ENCODE measurements around the gene KRTAP19-7. TPM values are rescaled to one million over a fixed set of nuclear protein-coding genes. Genes with fewer than 3 reads are reported as not detected.

KRTAP19-7 gene
- total and polyA plus RNA-seq, 2 of the 8 experiments (the other 6 are each of a cell fraction or from before 2014, with no cell fraction given) = not detected

DNA sequence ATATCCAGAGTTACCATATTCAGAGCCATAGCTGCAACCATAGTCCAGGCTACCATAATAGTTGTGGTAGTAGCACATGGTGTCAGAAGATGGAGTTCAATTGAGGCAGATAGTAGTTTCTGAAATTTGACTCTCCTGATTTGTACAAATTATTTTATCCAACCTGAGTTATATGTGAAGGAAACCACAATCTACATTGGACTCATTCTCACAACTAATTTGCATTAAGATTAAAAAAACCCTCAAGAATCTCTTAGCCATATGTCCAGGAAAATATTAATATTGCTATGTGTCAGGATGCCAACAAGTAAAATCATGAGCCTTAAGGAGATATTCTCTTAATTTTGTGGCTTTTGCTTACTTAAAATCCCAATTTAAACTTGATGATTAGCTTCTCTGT lies 29.2 kb upstream of the KRTAP19-7 start, which contains the start of gene KRTAP22-2:
Gene KRTAP22-2 (minus strand): TSS at position 101 of the 400 bp plus-strand sequence.
- Histone ChIP-seq H4K8ac (ENCODE audit: extremely low read depth, insufficient read depth, low read length) (no peak within 1 kb of the TSS), H3K9me3 (ENCODE audit: insufficient read depth in 2 of 2, low read depth in 1 of 2, low read length in 1 of 2) (no peaks in the 10 kb centered on the region), H3K27me3 (replicated peaks in 1 of 4; ENCODE audit: control insufficient read depth in 3 of 4, extremely low read depth in 1 of 4, insufficient read depth in 3 of 4, low read length in 3 of 4) (no peaks in the 10 kb centered on the region), H3K4me2 (ENCODE audit: insufficient read depth in 1 of 2, low read depth in 2 of 2, low read length in 2 of 2) (no peak within 1 kb of the TSS), H2BK15ac (ENCODE audit: low read length) (no peak within 1 kb of the TSS), H2BK20ac (ENCODE audit: low read length) (no peak within 1 kb of the TSS), H4K5ac (ENCODE audit: insufficient read length, low read depth, low read length) (no peak within 1 kb of the TSS), H3K18ac (ENCODE audit: extremely low read depth, low read length) (no peak within 1 kb of the TSS), H4K20me1 (replicated peaks in 1 of 2; ENCODE audit: control insufficient read depth in 1 of 2, insufficient read depth in 2 of 2, low read length in 2 of 2) (no peaks in the 10 kb centered on the region), H3K9ac (replicated peaks in 1 of 4; ENCODE audit: extremely low read depth in 1 of 4, low read depth in 3 of 4, low read length in 3 of 4) (no peak within 1 kb of the TSS), H3K4me1 (replicated peaks in 1 of 4; ENCODE audit: control insufficient read depth in 3 of 4, insufficient read depth in 4 of 4, low read length in 3 of 4) (no peaks in the 10 kb centered on the region), H3K23me2 (ENCODE audit: low read depth, low read length) (no peaks in the 10 kb centered on the region), H3K14ac (ENCODE audit: insufficient read length) (no peak within 1 kb of the TSS), H2AFZ (ENCODE audit: low read length) (no peak within 1 kb of the TSS), H3K23ac (ENCODE audit: insufficient read length) (no peak within 1 kb of the TSS), H2BK120ac (replicated peaks; ENCODE audit: low read depth, low read length) (no peak within 1 kb of the TSS), H2BK12ac (ENCODE audit: low read depth, low read length) (no peak within 1 kb of the TSS), H4K91ac (replicated peaks; ENCODE audit: insufficient read length, low read length) (no peak within 1 kb of the TSS), H3K27ac (ENCODE audit: low read depth, low read length) (no peak within 1 kb of the TSS), H3K36me3 (ENCODE audit: control insufficient read depth in 2 of 4, insufficient read depth in 4 of 4, low read length in 3 of 4) (no peaks in the 10 kb centered on the region), H3K4ac (replicated peaks; ENCODE audit: insufficient read length, low read depth, low read length) (no peak within 1 kb of the TSS), H3K79me1 (ENCODE audit: low read depth, low read length) (no peaks in the 10 kb centered on the region), H3K56ac (replicated peaks; ENCODE audit: insufficient read length, low read depth, low read length) (no peak within 1 kb of the TSS), H2AK5ac (ENCODE audit: low read depth, low read length) (no peak within 1 kb of the TSS), H2BK5ac (ENCODE audit: low read depth, low read length) (no peak within 1 kb of the TSS), H3K79me2 (ENCODE audit: control insufficient read depth in 1 of 2, insufficient read depth in 2 of 2, low read length in 2 of 2) (no peaks in the 10 kb centered on the region), H3K4me3 (ENCODE audit: extremely low read depth in 1 of 4, insufficient read depth in 2 of 4, low read depth in 3 of 4, low read length in 4 of 4) (no peak within 1 kb of the TSS)
- ChIA-PET POLR2A (ENCODE audit: partially characterized antibody) (no interaction called here), CTCF (ENCODE audit: partially characterized antibody) (no interaction called here)
- no peak for FAIRE-seq
- DNase-seq (ENCODE audit: low read depth in 1 of 2, low spot score in 2 of 2) = no peak
- TF ChIP-seq NANOG (IDR thresholded peaks at IDR 0.05; ENCODE audit: insufficient read depth, low read depth, low read length, poor library complexity, severe bottlenecking) = no peak
- no peak for TF ChIP-seq BCL11A (IDR thresholded peaks at IDR 0.05; ENCODE audit: low read depth in 2 of 2, low read length in 2 of 2)
- no peak for TF ChIP-seq TEAD4 (IDR thresholded peaks at IDR 0.05; ENCODE audit: low read depth, low read length)
- no peak for TF ChIP-seq KDM5A (IDR thresholded peaks at IDR 0.05; ENCODE audit: low read length)
- no peak for TF ChIP-seq EP300 (IDR thresholded peaks at IDR 0.05; ENCODE audit: borderline replicate concordance in 1 of 2, low read depth in 2 of 2, low read length in 2 of 2)
